GM19438 (cell line): ENCODE data around the gene HEXIM1.

Source experiments
- ATAC-seq: cut with Tn5 transposase; IDR thresholded peaks from one replicate; pipeline ENCODE4 v1.9.1; 2021; ENCODE audit warnings: low read depth; ENCODE audit not compliant: unreplicated experiment

Gene HEXIM1

GRCh38 chr17:45168991-45169752, 20.9 kb downstream of the HEXIM1 start:
- ATAC-seq: no peak

GRCh38 chr17:45170280-45170930, 22.1 kb downstream of the HEXIM1 start:
- ATAC-seq: no peak

GRCh38 chr17:45170931-45171337, 22.7 kb downstream of the HEXIM1 start:
- ATAC-seq: no peak

- no peak for ATAC-seq
Measured at GRCh38 chr17:45171338-45172231, 23.3 kb downstream of the HEXIM1 start.

- ATAC-seq: no peak
Measured at GRCh38 chr17:45172232-45172540, 23.9 kb downstream of the HEXIM1 start.

- ATAC-seq: no peak
Measured at GRCh38 chr17:45172541-45173286, 24.4 kb downstream of the HEXIM1 start.

- no peak for ATAC-seq
Measured at GRCh38 chr17:45175759-45176115, 27.5 kb downstream of the HEXIM1 start.

GRCh38 chr17:45177563-45177962, 29.3 kb downstream of the HEXIM1 start:
- no peak for ATAC-seq

GRCh38 chr17:45184144-45184543, 35.9 kb downstream of the HEXIM1 start:
- ATAC-seq: no peak

- no peak for ATAC-seq
Measured at GRCh38 chr17:45186801-45187354, 38.6 kb downstream of the HEXIM1 start.

GRCh38 chr17:45189009-45189408, 40.7 kb downstream of the HEXIM1 start:
- ATAC-seq: no peak

- ATAC-seq: no peak
Measured at GRCh38 chr17:45190503-45191255, 42.4 kb downstream of the HEXIM1 start.

GRCh38 chr17:45195424-45195823, 47.1 kb downstream of the HEXIM1 start:
- ATAC-seq: no peak

- no peak for ATAC-seq
Measured at GRCh38 chr17:45197108-45197507, 48.8 kb downstream of the HEXIM1 start.

- ATAC-seq: peak; percentile 64
Measured at GRCh38 chr17:45197555-45198334, 49.5 kb downstream of the HEXIM1 start.

- ATAC-seq: no peak
Measured at GRCh38 chr17:45200701-45201100, 52.4 kb downstream of the HEXIM1 start.

GRCh38 chr17:45201457-45201856, 53.2 kb downstream of the HEXIM1 start:
- no peak for ATAC-seq
